IMR-90 (cell line): ENCODE results near the gene ERBB4. TPM values are rescaled to one million over a fixed set of nuclear protein-coding genes. Genes with fewer than 3 reads are reported as not detected.

Experiments
- ATAC-seq: fragments of 200-7000 bp; cut with Tn5 transposase; 2 replicates; pipeline ENCODE4 v1.9.1; 2020; ENCODE audit warnings: low read depth, mild to moderate bottlenecking, moderate library complexity
- BruUV-seq: library from RNA; stranded (reverse); fragments of 400-500 nt; replicated peaks from 2 replicates; lab custom pipeline; 2021; lab: Mats Ljungman, UMichigan
- CTCF ChIA-PET: fragments of 300-600 bp; formaldehyde crosslinking; extraction: SDS; loops from one replicate; lab custom pipeline; 2021; ENCODE audit warnings: antibody characterized with exemption; lab: Yijun Ruan, JAX
- POLR2A ChIA-PET: fragments of 300-600 bp; sonication (Branson Sonifier 250); formaldehyde crosslinking; loops from one replicate; lab custom pipeline; 2022; ENCODE audit warnings: antibody characterized with exemption; ENCODE audit not compliant: unreplicated experiment; lab: Charles Lee
- DNase-seq: peaks from one replicate; pipeline ENCODE4 v3.0.0; 2013
- H2AFZ ChIP-seq: replicated peaks from 2 replicates; pipeline ENCODE3; 2013; ENCODE audit warnings: low read length, mild to moderate bottlenecking; ENCODE audit not compliant: poor library complexity
- H2AK5ac ChIP-seq: 2 replicates; pipeline ENCODE4 v1.6.1; 2013; ENCODE audit warnings: low read depth, low read length, inconsistent platforms
- H2AK9ac ChIP-seq: replicated peaks from 2 replicates; pipeline ENCODE3; 2013; ENCODE audit warnings: mild to moderate bottlenecking, low read depth, low read length, moderate library complexity; ENCODE audit not compliant: poor library complexity
- H2BK120ac ChIP-seq: 2 replicates; pipeline ENCODE4 v1.6.1; 2013; ENCODE audit warnings: low read depth, low read length, inconsistent platforms
- H2BK15ac ChIP-seq: 3 replicates; pipeline ENCODE4 v1.6.1; 2013; ENCODE audit warnings: low read depth, low read length, inconsistent platforms
- H2BK20ac ChIP-seq: 2 replicates; pipeline ENCODE4 v1.6.1; 2013; ENCODE audit warnings: low read depth, mild to moderate bottlenecking, inconsistent platforms, low read length, moderate library complexity
- H2BK5ac ChIP-seq: 2 replicates; pipeline ENCODE4 v1.6.1; 2013; ENCODE audit warnings: mild to moderate bottlenecking, low read depth, low read length, inconsistent platforms; ENCODE audit not compliant: poor library complexity, severe bottlenecking
- H3K14ac ChIP-seq: replicated peaks from 2 replicates; pipeline ENCODE4 v1.6.1; 2013; ENCODE audit warnings: low read depth, low read length, inconsistent platforms
- H3K18ac ChIP-seq: 2 replicates; pipeline ENCODE4 v1.6.1; 2013; ENCODE audit warnings: low read depth, low read length, control low read depth
- H3K23ac ChIP-seq: 2 replicates; pipeline ENCODE4 v1.6.1; 2013; ENCODE audit warnings: low read depth, low read length, inconsistent platforms
- H3K27ac ChIP-seq: 2 replicates; pipeline ENCODE4 v1.5.1; 2013; ENCODE audit warnings: mild to moderate bottlenecking, control low read depth, low read length; ENCODE audit not compliant: insufficient read depth
- H3K27me3 ChIP-seq: 2 replicates; pipeline ENCODE4 v1.6.1; 2013; ENCODE audit warnings: low read length; ENCODE audit not compliant: control insufficient read depth, insufficient read depth
- H3K36me3 ChIP-seq: 2 replicates; pipeline ENCODE4 v1.6.1; 2013; ENCODE audit warnings: low read length, mixed read lengths; ENCODE audit not compliant: control insufficient read depth, insufficient read depth
- H3K4ac ChIP-seq: 2 replicates; pipeline ENCODE4 v1.6.1; 2013; ENCODE audit warnings: low read depth, low read length, inconsistent platforms
- H3K4me1 ChIP-seq: 2 replicates; pipeline ENCODE4 v1.6.1; 2013; ENCODE audit warnings: low read length, mixed read lengths; ENCODE audit not compliant: control insufficient read depth, insufficient read depth
- H3K4me2 ChIP-seq: 2 replicates; pipeline ENCODE4 v1.6.1; 2013; ENCODE audit warnings: low read depth, mild to moderate bottlenecking, control low read depth, low read length, moderate library complexity
- H3K4me3 ChIP-seq: 2 replicates; pipeline ENCODE4 v1.5.1; 2013; ENCODE audit warnings: low read depth, mild to moderate bottlenecking, control low read depth, low read length, moderate library complexity; ENCODE audit not compliant: insufficient read depth
- H3K56ac ChIP-seq: 2 replicates; pipeline ENCODE4 v1.6.1; 2013; ENCODE audit warnings: low read length, inconsistent platforms; ENCODE audit not compliant: insufficient read depth; ENCODE audit errors: extremely low read depth
- H3K79me1 ChIP-seq, 2 experiments: 2 replicates each; pipeline ENCODE4 v1.6.1; 2013; ENCODE audit warnings: low read length in 2 of 2, inconsistent platforms in 1 of 2, low read depth in 1 of 2
- H3K9ac ChIP-seq: 2 replicates; pipeline ENCODE4 v1.6.1; 2013; ENCODE audit warnings: low read depth, low read length, control low read depth
- H3K9me1 ChIP-seq: 2 replicates; pipeline ENCODE4 v1.6.1; 2013; ENCODE audit warnings: low read length, inconsistent platforms; ENCODE audit not compliant: insufficient read depth
- H3K9me3 ChIP-seq: 2 replicates; pipeline ENCODE4 v1.6.1; 2013; ENCODE audit warnings: low read length; ENCODE audit not compliant: control insufficient read depth, insufficient read depth
- H4K20me1 ChIP-seq: 2 replicates; pipeline ENCODE4 v1.6.1; 2013; ENCODE audit warnings: low read length, inconsistent platforms; ENCODE audit not compliant: insufficient read depth
- H4K5ac ChIP-seq: 2 replicates; pipeline ENCODE4 v1.6.1; 2013; ENCODE audit warnings: mild to moderate bottlenecking, low read depth, low read length, control low read depth
- H4K8ac ChIP-seq, 2 experiments: 2 replicates each; pipeline ENCODE4 v1.6.1; 2013; ENCODE audit warnings: low read depth in 2 of 2, low read length in 2 of 2, control low read depth in 1 of 2, inconsistent platforms in 1 of 2
- H4K91ac ChIP-seq: 2 replicates; pipeline ENCODE4 v1.6.1; 2013; ENCODE audit warnings: low read depth, low read length, inconsistent platforms; ENCODE audit not compliant: insufficient read depth
- BHLHE40 ChIP-seq: fragments of 150-350 bp; IDR thresholded peaks from 2 replicates; pipeline ENCODE4 v1.6.1; 2016; ENCODE audit warnings: mild to moderate bottlenecking, low read depth, low read length
- CEBPB ChIP-seq: IDR thresholded peaks from 2 replicates; pipeline ENCODE4 v1.6.1; 2012; ENCODE audit warnings: low read depth, low read length, improper control_type of control experiment
- CHD1 ChIP-seq: IDR thresholded peaks from 2 replicates; pipeline ENCODE4 v1.6.1; 2012; ENCODE audit warnings: low read depth, low read length, improper control_type of control experiment
- FOS ChIP-seq: fragments of 150-350 bp; IDR thresholded peaks from 2 replicates; pipeline ENCODE4 v1.6.1; 2016; ENCODE audit warnings: low read depth, low read length
- MAFK ChIP-seq: IDR thresholded peaks from 2 replicates; pipeline ENCODE4 v1.6.1; 2012; ENCODE audit warnings: low read depth, low read length, improper control_type of control experiment
- MAZ ChIP-seq: IDR thresholded peaks from 2 replicates; pipeline ENCODE4 v1.6.1; 2012; ENCODE audit warnings: low read depth, mild to moderate bottlenecking, low read length, improper control_type of control experiment, moderate library complexity, borderline replicate concordance
- MXI1 ChIP-seq: IDR thresholded peaks from 2 replicates; pipeline ENCODE4 v1.6.1; 2012; ENCODE audit warnings: low read depth, mild to moderate bottlenecking, low read length, moderate library complexity, borderline replicate concordance
- NFE2L2 ChIP-seq: fragments of 150-350 bp; IDR thresholded peaks from 2 replicates; pipeline ENCODE4 v1.6.1; 2016; ENCODE audit warnings: low read depth, mild to moderate bottlenecking, low read length
- POLR2A ChIP-seq: IDR thresholded peaks from 2 replicates; pipeline ENCODE4 v1.6.1; 2012; ENCODE audit warnings: mild to moderate bottlenecking, low read depth, low read length
- RAD21 ChIP-seq: IDR thresholded peaks from 2 replicates; pipeline ENCODE4 v1.6.1; 2012; ENCODE audit warnings: low read length, improper control_type of control experiment
- RCOR1 ChIP-seq: IDR thresholded peaks from 2 replicates; pipeline ENCODE4 v1.6.1; 2012; ENCODE audit warnings: mild to moderate bottlenecking, low read length, improper control_type of control experiment; ENCODE audit not compliant: insufficient replicate concordance
- RFX5 ChIP-seq: IDR thresholded peaks from 2 replicates; pipeline ENCODE4 v1.8.0; 2012; ENCODE audit warnings: low read depth, mild to moderate bottlenecking, low read length, moderate library complexity
- SMC3 ChIP-seq: fragments of 150-350 bp; IDR thresholded peaks from 2 replicates; pipeline ENCODE4 v1.6.1; 2016; ENCODE audit warnings: low read depth, mild to moderate bottlenecking, antibody characterized with exemption, low read length, moderate library complexity
- dilution Hi-C: fragments of 300-500 bp; cut with HindIII; formaldehyde crosslinking; loops from one replicate; pipeline ENCODE4 v1.14.3; 2018; ENCODE audit warnings: low sequenced_read_pairs; ENCODE audit not compliant: unreplicated experiment
- in situ Hi-C: fragments of 300-500 bp; cut with MboI; formaldehyde crosslinking; loops from 3 replicates; pipeline ENCODE4 v1.14.3; 2019; ENCODE audit warnings: low sequenced_read_pairs, inconsistent platforms, mixed read lengths
- intact Hi-C: fragments of 100-400 bp; cut with micrococcal nuclease; formaldehyde crosslinking; loops from 2 replicates; pipeline ENCODE4 v1.10.0; 2022
- polyA plus RNA-seq, 3 experiments: library from polyadenylated mRNA; depleted of rRNA; stranded (reverse); fragments of >200 nt; gene quantifications; 2 replicates each; pipeline ENCODE4 v1.2.3, GENCODE V29; 2012; ENCODE audit warnings: low replicate concordance in 1 of 3
- total RNA-seq: library from RNA; depleted of rRNA; stranded (reverse); fragments of >200 nt; gene quantifications from 2 replicates; pipeline ENCODE4 v1.2.3, GENCODE V29; 2012
- TF ChIP-seq, protein P1 (sequence below): fragments of 150-350 bp; IDR thresholded peaks from 2 replicates; pipeline ENCODE4 v1.6.1; 2017; ENCODE audit warnings: mild to moderate bottlenecking, antibody characterized with exemption, low read length, low read depth
- TF ChIP-seq, protein P2 (sequence below): fragments of 150-350 bp; IDR thresholded peaks from 2 replicates; pipeline ENCODE4 v1.6.1; 2016; ENCODE audit warnings: low read depth, mild to moderate bottlenecking, low read length, moderate library complexity, borderline replicate concordance
- TF ChIP-seq, protein P3 (sequence below): conservative IDR thresholded peaks from 2 replicates; pipeline ENCODE4 v1.5.1; 2012; ENCODE audit warnings: mild to moderate bottlenecking, low read depth, low read length, improper control_type of control experiment

The ERBB4 gene
- total and polyA plus RNA-seq, 2 of the 4 experiments (the other 2 are of a cell fraction) = not detected

DNA sequence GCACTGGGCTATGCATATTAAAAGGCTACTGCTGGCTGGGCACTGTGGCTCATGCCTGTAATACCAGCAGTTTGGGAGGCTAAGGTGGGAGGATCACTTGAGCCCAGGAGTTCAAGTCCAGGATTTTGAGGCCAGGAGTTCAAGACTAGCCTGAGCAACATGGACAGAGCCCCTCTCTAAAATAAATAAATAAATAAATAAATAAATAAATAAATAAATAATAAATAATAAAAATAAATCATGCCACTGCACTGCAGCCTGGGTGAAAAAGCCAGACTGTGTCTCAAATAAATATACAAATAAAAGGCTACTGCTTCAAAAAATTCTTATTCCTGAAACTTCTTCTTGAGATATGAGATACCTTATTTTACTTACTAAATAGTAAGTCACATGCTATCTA, 439.6 kb downstream of the ERBB4 start:
- ChIA-PET POLR2A (no interaction called here), CTCF (no interaction called here)
- H3K27me3 ChIP-seq = no peaks in the 10 kb centered on the region
- H3K79me1 ChIP-seq = no peaks in the 10 kb centered on the region
- ATAC-seq (no peak), DNase-seq (no peak)
- BruUV-seq = no TSS peak
- H3K4me2 ChIP-seq = no peak overlapping the region
- H3K4me1 ChIP-seq = no peaks in the 10 kb centered on the region
- TF ChIP-seq MAZ (no peak), RAD21 (no peak), BHLHE40 (no peak), CEBPB (no peak), SMC3 (no peak), MAFK (no peak), RCOR1 (no peak), RFX5 (no peak), POLR2A (no peak), FOS (no peak), NFE2L2 (no peak), CHD1 (no peak), MXI1 (no peak)
- TF ChIP-seq, protein P1, sequence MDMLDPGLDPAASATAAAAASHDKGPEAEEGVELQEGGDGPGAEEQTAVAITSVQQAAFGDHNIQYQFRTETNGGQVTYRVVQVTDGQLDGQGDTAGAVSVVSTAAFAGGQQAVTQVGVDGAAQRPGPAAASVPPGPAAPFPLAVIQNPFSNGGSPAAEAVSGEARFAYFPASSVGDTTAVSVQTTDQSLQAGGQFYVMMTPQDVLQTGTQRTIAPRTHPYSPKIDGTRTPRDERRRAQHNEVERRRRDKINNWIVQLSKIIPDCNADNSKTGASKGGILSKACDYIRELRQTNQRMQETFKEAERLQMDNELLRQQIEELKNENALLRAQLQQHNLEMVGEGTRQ = no peak
- TF ChIP-seq, protein P2, sequence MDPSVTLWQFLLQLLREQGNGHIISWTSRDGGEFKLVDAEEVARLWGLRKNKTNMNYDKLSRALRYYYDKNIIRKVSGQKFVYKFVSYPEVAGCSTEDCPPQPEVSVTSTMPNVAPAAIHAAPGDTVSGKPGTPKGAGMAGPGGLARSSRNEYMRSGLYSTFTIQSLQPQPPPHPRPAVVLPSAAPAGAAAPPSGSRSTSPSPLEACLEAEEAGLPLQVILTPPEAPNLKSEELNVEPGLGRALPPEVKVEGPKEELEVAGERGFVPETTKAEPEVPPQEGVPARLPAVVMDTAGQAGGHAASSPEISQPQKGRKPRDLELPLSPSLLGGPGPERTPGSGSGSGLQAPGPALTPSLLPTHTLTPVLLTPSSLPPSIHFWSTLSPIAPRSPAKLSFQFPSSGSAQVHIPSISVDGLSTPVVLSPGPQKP = no peak
- TF ChIP-seq, protein P3, sequence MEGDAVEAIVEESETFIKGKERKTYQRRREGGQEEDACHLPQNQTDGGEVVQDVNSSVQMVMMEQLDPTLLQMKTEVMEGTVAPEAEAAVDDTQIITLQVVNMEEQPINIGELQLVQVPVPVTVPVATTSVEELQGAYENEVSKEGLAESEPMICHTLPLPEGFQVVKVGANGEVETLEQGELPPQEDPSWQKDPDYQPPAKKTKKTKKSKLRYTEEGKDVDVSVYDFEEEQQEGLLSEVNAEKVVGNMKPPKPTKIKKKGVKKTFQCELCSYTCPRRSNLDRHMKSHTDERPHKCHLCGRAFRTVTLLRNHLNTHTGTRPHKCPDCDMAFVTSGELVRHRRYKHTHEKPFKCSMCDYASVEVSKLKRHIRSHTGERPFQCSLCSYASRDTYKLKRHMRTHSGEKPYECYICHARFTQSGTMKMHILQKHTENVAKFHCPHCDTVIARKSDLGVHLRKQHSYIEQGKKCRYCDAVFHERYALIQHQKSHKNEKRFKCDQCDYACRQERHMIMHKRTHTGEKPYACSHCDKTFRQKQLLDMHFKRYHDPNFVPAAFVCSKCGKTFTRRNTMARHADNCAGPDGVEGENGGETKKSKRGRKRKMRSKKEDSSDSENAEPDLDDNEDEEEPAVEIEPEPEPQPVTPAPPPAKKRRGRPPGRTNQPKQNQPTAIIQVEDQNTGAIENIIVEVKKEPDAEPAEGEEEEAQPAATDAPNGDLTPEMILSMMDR = no peak
- dilution Hi-C loops (no loop called here), in situ Hi-C loops (no loop called here), intact Hi-C loops (no loop called here)
- H3K56ac ChIP-seq = no peak overlapping the region
- no peak overlapping the region for H3K4ac ChIP-seq
- H3K14ac ChIP-seq = no peak overlapping the region
- no peak overlapping the region for H2AFZ ChIP-seq
- no peaks in the 10 kb centered on the region for H3K36me3 ChIP-seq
- H2BK5ac ChIP-seq = no peak overlapping the region
- no peak overlapping the region for H3K9ac ChIP-seq
- no peak overlapping the region for H4K5ac ChIP-seq
- no peaks in the 10 kb centered on the region for H3K9me3 ChIP-seq
- H4K20me1 ChIP-seq = no peaks in the 10 kb centered on the region
- H3K18ac ChIP-seq = no peak overlapping the region
- no peaks in the 10 kb centered on the region for H3K9me1 ChIP-seq
- H3K23ac ChIP-seq = no peak overlapping the region
- H2BK120ac ChIP-seq = no peak overlapping the region
- H2BK15ac ChIP-seq = no peak overlapping the region
- H3K4me3 ChIP-seq = no peak overlapping the region
- H2AK9ac ChIP-seq = no peak overlapping the region
- H2BK20ac ChIP-seq = no peak overlapping the region
- no peak overlapping the region for H3K27ac ChIP-seq
- H2AK5ac ChIP-seq = no peak overlapping the region
- H4K8ac ChIP-seq = no peak overlapping the region
- no peak overlapping the region for H4K91ac ChIP-seq
